ENCODE measurements around the gene ZNF48. TPM values are rescaled to one million over a fixed set of nuclear protein-coding genes. Genes with fewer than 3 reads are reported as not detected.

Gene ZNF48
- total and polyA plus RNA-seq, 11 donors, result 3.1 to 11.0 (median 5.9) TPM

DNA sequence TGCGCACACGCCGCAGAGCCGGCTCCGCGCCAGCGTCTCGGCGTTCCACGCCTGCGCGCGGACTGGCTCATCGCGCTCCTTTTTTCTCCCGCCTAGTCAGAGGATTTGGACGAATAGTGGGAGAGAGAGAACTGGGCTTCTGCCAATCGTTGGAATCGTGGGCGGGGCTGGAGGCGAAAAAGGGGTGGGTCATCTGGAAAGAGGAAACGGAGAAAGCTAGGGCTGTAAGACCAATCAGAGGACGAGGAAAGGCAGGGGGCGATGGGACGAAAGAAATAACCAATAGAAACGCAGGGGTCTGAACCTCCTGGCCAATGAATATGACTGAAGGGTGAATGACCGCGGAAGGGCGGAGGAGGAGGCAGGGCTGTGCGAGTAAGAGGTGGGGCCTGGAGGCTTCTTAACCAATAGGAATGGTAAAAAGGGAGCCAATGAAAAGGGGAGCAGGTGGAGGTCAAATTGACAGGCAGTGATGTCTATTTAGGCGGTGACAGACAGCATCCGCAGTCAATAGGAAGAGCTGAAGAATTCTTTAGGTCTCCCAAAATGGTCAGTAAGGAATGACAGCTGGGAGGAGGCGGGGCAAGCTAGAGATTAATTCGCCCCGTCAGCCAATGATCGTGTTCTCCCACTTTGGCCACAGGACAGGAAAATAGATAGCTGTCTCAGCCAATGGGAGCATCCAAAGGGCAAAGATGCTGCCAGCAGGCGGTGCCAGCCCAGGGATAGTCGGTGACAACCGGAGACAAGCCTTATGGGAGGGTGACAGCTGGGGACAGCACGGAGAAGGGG is 24.6 kb upstream of the ZNF48 start, which contains the start of gene TBC1D10B:
Gene TBC1D10B, minus strand, starts transcription at position 39 of the 792 bp plus-strand sequence. CDS start 311 bp downstream, outside the sequence.
- TF ChIP-seq, protein P1, sequence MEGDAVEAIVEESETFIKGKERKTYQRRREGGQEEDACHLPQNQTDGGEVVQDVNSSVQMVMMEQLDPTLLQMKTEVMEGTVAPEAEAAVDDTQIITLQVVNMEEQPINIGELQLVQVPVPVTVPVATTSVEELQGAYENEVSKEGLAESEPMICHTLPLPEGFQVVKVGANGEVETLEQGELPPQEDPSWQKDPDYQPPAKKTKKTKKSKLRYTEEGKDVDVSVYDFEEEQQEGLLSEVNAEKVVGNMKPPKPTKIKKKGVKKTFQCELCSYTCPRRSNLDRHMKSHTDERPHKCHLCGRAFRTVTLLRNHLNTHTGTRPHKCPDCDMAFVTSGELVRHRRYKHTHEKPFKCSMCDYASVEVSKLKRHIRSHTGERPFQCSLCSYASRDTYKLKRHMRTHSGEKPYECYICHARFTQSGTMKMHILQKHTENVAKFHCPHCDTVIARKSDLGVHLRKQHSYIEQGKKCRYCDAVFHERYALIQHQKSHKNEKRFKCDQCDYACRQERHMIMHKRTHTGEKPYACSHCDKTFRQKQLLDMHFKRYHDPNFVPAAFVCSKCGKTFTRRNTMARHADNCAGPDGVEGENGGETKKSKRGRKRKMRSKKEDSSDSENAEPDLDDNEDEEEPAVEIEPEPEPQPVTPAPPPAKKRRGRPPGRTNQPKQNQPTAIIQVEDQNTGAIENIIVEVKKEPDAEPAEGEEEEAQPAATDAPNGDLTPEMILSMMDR (IDR thresholded peaks at IDR 0.05), result peak in 9 of 12 donors; percentile 7 to 54 (median 29)
- peak in 1 of 2 donors; percentile 73 for TF ChIP-seq POLR2A (IDR thresholded peaks at IDR 0.05)
- Histone ChIP-seq H3K4me3 (peak within 1 kb of the TSS; percentile 78 to 99 (median 91)), H3K27me3 (no peaks in the 10 kb centered on the region), H3K4me1 (peaks cover 0 to 49% (median 35%) of the 10 kb centered on the region in 12 donors), H3K36me3 (peaks cover 0 to 15% (median 8%) of the 10 kb centered on the region in 9 donors), H3K9me3 (no peaks in the 10 kb centered on the region), H3K27ac (peak within 1 kb of the TSS; percentile 78 to 95 (median 88))
- DNase-seq, result peak; percentile 97 to 99 (median 98)
- 0 to 1% (median 0%) methylated on average over 39 to 40 of the region's 40 CpGs for WGBS, 4 donors
- intact Hi-C loops (cut with DNase I), result loop anchor here in 1 of 10 donors (2.0 kb wide), 1 partner anchor 16 kb away; the partner anchor contains the start of gene CD2BP2
- ATAC-seq, result peak; percentile 90 to 96 (median 94)

DNA sequence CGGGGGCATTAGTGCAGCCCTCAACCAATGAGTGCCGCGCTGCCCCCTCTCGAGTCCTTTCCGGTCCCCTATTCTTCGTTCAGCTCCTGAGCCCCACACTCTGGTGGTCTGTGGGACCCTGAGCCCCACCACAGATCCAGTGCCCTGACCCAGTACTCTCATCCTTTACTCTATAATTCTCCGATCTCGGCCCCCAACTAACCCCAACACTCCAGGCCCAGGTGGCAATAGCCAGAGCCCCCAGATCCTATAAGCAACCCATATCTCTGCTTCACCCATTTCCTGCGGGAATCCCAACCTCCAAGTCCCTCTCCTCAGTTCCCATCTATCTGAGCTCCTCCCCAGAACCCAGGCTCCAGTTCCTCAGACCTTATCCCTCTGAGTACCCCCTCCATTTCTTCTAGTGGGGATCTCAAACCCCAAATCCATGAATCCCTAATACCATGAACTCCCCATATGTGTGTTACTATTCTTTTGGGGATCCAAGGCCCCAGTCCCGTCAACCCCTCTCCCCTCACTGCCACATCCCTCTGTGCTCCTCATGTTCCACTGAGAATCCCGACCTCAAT is 23.9 kb upstream of the ZNF48 start:
- peaks cover 0 to 9% (median 2%) of the 10 kb centered on the region in 9 donors for H3K36me3 ChIP-seq
- DNase-seq, result no peak
- H3K9me3 ChIP-seq, result no peaks in the 10 kb centered on the region
- 18 to 23% (median 21%) methylated on average over 11 of the region's 11 CpGs for WGBS, 4 donors
- H3K4me3 ChIP-seq, result peak overlapping the region; percentile 6 to 60 (median 52)
- TF ChIP-seq, protein P1 (IDR thresholded peaks at IDR 0.05), result peak in 4 of 12 donors; percentile 1 to 2 (median 2)
- no peak for TF ChIP-seq POLR2A (IDR thresholded peaks at IDR 0.05)
- H3K27me3 ChIP-seq, result no peaks in the 10 kb centered on the region
- H3K4me1 ChIP-seq, result peaks cover 0 to 42% (median 28%) of the 10 kb centered on the region in 12 donors
- peak overlapping the region; percentile 64 to 95 (median 88) for H3K27ac ChIP-seq
- no peak for ATAC-seq
- intact Hi-C loops (cut with DNase I), result loop anchor here in 1 of 10 donors (2.0 kb wide), 1 partner anchor 17 kb away; the partner anchor contains the start of gene CD2BP2

DNA sequence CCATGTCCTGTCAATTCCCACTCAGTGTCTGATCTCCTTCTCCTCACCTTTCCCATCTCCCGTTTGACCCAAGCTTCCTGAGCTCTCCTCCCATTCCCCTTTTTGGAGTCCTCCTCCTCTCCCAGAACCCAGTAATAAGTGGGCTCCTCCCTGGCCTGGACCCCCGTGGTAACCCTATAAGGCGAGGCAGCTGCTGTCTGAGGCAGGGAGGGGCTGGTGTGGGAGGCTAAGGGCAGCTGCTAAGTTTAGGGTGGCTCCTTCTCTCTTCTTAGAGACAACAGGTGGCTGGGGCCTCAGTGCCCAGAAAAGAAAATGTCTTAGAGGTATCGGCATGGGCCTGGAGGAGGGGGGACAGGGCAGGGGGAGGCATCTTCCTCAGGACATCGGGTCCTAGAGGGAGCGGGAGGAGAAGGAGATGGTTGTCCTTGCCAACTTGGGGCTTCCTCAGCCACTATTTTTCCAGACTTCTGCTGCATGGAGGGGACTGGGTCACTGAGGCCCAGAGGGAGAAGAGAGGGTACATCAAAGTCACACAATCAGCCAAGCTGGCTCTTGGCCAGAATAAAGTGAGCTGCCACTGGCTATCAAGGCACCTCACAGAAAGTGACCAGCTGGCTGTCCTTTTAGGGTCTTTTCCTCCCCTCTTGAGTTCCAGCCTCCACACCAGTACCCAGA is 23.0 kb upstream of the ZNF48 start:
- WGBS, 4 donors, result 72 to 76% (median 74%) methylated on average over 6 of the region's 6 CpGs
- TF ChIP-seq POLR2A (IDR thresholded peaks at IDR 0.05), result no peak
- TF ChIP-seq, protein P1 (IDR thresholded peaks at IDR 0.05), result no peak

More for the DNA sequence above, 23.0 kb upstream of the ZNF48 start:
- Histone ChIP-seq H3K36me3 (peaks cover 0 to under 1% (median 0%) of the 10 kb centered on the region in 9 donors), H3K27ac (peak overlapping the region in 8 of 12 donors; percentile 57 to 95 (median 88)), H3K4me1 (peaks cover 0 to 41% (median 26%) of the 10 kb centered on the region in 12 donors), H3K27me3 (no peaks in the 10 kb centered on the region), H3K9me3 (no peaks in the 10 kb centered on the region), H3K4me3 (no peak overlapping the region)
- intact Hi-C loops (cut with DNase I), result no loop called here
- ATAC-seq, result no peak
- DNase-seq, result peak in 2 of 5 donors; percentile 30 to 32

All from heart left ventricle (tissue), 16 donors.